GM19324 (cell line): ENCODE results near the gene HOMER3.

Source experiments
- ATAC-seq: cut with Tn5 transposase; IDR thresholded peaks from one replicate; pipeline ENCODE4 v1.9.1; 2021; ENCODE audit warnings: mild to moderate bottlenecking, moderate library complexity; ENCODE audit not compliant: unreplicated experiment, low FRiP score

The HOMER3 gene

DNA sequence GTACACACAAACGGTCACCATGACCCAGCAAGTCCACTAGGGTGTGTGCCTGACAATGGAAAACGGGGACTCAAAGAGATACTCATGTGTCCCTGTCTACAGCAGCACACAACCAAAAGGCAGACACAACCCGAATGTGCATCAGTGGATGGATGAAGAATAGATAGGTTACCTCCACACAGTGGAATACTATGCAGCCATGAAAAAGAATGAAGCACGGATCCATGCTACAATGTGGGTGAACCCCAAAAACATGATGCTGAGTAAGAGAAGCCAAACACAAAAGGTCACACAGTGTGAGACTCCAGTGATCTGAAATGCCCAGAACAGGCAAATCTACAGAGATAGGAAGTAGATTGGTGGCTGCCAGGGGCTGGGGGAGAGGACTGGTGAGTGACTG, 54.0 kb downstream of the HOMER3 start:
- ATAC-seq, result no peak

DNA sequence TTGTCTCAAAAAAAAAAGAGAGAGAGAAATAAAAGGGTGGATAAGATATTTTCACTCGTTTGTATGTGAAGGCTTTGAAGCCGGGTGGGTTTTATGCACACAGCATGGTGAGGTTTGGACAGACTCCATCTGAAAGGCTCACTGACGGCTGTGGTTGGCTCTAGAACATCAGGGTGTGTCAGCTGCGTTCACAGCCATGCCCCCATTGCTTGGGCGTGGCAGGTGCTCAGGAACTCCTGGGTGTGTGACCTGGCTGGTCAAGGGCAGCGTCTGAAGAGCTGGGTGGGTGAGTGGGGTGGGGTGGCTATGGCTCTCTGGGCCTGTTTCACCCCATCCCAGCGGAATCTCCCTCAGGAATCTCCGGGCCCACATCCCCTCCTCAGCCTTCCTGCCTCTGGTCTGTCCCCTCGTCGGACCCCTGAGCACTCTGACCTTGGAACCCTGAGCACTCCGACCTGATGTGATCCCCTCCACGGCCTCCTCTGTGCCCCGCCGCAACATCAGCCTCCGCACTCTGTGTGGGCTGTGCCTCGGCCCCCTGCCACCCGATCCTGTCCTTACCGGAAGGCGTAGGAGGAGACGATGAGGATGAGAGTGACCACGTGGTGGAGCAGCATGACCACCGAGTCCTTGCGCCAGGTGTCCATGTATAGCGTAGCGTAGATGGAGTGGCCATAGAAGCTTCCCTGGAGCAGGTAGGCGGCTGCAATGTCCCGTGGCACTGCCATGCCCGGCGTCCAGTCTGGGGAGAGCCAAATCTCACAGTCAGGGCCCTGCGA, 57.3 kb downstream of the HOMER3 start:
- no peak for ATAC-seq

DNA sequence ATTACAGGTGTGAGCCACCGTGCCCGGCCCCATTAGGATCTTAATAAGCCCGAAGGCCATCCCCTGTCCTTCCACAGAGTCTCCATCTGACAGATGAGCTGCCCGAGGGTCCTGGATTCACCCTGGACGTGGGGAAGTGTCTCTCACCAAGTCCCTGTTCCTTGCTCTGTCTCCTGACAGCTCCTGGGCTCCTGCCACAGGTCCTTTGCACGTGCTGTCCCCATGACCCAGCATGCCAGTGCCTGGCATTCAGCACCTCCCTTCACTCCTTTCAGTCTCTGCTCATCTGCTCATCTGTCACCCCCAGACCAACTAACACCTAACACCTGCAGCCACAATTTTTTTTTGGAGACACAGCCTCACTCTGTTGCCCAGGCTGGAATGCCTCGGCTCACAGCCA, 59.5 kb downstream of the HOMER3 start:
- ATAC-seq, result no peak

DNA sequence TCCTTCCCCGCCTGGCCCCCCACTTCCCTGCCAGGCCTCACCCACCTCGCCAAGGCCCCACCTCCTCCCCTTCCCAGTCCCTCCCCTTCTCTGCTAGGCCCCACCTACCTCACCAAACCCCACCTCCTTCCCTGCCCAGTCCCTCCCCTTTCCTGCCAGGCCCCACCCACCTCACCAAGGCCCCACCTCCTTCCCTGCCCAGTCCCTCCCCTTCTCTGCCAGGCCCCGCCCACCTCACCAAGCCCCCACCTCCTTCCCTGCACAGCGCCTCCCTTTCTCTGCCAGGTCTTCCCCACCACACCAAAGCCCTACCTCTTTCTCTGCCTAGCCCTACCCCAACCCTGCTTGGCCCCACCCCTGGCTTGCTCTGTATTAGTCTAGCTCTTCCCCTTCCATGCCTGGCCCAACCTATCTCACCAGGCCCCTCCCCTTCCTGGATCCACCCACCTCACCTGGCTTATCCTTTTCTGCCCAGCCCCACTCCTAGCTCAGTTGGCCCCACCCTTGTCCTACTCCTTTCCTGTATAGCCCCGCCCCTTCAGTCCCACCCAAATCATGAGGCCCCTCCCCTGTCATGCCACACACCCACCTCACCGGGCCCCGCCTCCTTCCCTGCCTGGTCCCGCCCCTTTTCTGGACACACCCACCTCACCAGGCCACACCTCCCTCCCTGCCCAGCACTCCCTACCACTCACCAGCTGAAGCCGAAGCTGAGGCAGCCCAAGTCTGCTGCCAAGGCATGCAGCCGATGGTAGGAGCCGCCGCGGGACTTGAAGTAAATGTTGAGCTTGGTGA, 61.2 kb downstream of the HOMER3 start:
- ATAC-seq, result no peak
